ENCODE results near the gene DPEP3.

Gene DPEP3

GRCh38 chr16:67930678-67931211 is 49.6 kb downstream of the DPEP3 start:
- Histone ChIP-seq H3K36me3 (ENCODE audit: insufficient read depth, low read depth, low read length) (peaks cover 23% of the 10 kb centered on the region), H3K27me3 (ENCODE audit: insufficient read depth, low read length) (no peaks in the 10 kb centered on the region), H3K27ac (ENCODE audit: low read length) (no peak overlapping the region), H3K4me3 (ENCODE audit: low read length) (no peak overlapping the region), H3K9me3 (ENCODE audit: insufficient read depth, low read depth, low read length) (no peaks in the 10 kb centered on the region), H3K4me1 (ENCODE audit: insufficient read depth, low read length) (peaks cover 8% of the 10 kb centered on the region), H3K9ac (ENCODE audit: low read depth, low read length) (no peak overlapping the region)

DNA sequence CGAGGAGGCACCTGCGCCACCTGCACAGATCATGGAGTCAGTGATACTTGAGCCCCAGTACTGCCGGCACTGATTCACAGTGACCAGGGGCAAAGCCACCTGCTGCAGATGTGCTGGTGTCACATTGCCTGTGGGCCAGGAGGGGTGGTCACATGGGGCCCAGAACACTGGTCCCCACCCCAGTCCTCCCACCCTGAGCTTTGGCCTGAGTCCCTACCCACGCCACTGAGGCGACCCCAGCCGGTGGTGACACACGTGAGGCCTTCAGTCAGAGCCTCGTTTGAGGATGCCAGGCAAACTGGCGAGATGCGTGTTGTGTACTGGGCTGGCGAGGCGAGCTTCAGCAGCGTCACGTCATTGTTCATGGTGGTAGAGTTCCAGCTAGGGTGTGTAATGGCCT is 50.1 kb downstream of the DPEP3 start:
- Histone ChIP-seq H3K9ac (ENCODE audit: low read depth, low read length) (no peak overlapping the region), H3K27me3 (ENCODE audit: insufficient read depth, low read length) (no peaks in the 10 kb centered on the region), H3K27ac (ENCODE audit: low read length) (no peak overlapping the region), H3K4me1 (ENCODE audit: insufficient read depth, low read length) (peaks cover 8% of the 10 kb centered on the region), H3K4me3 (ENCODE audit: low read length) (no peak overlapping the region), H3K9me3 (ENCODE audit: insufficient read depth, low read depth, low read length) (no peaks in the 10 kb centered on the region), H3K36me3 (ENCODE audit: insufficient read depth, low read depth, low read length) (peaks cover 23% of the 10 kb centered on the region)

DNA sequence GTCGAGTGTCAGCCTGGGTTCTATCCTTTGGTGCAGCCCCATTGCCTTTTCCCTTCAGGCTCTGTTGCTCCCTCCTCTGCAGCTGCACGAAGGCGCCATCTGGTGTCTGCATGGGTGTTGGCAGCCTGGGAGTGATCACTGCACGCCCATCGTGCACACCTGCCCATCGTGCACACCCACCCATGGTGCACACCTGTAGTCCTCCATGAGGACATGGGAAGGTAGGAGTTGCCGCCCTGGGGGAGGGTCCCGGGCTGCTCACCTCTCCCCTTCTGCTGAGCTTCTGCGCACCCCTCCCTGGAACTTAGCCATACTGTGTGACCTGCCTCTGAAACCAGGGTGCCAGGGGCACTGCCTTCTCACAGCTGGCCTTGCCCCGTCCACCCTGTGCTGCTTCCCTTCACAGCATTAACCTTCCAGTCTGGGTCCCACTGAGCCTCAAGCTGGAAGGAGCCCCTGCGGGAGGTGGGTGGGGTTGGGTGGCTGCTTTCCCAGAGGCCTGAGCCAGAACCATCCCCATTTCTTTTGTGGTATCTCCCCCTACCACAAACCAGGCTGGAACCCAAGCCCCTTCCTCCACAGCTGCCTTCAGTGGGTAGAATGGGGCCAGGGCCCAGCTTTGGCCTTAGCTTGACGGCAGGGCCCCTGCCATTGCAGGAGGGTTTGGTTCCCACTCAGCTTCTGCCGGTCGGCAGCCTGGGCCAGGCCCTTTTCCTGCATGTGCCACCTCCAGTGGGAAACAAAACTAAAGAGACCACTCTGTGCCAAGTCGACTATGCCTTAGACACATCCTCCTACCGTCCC is 51.5 kb downstream of the DPEP3 start:
- no peak overlapping the region for H3K4me3 ChIP-seq (ENCODE audit: low read length)
- H3K9me3 ChIP-seq (ENCODE audit: insufficient read depth, low read depth, low read length), result no peaks in the 10 kb centered on the region
- no peak overlapping the region for H3K27ac ChIP-seq (ENCODE audit: low read length)
- H3K36me3 ChIP-seq (ENCODE audit: insufficient read depth, low read depth, low read length), result peaks cover 23% of the 10 kb centered on the region
- H3K27me3 ChIP-seq (ENCODE audit: insufficient read depth, low read length), result no peaks in the 10 kb centered on the region
- no peak overlapping the region for H3K9ac ChIP-seq (ENCODE audit: low read depth, low read length)
- peaks cover 5% of the 10 kb centered on the region for H3K4me1 ChIP-seq (ENCODE audit: insufficient read depth, low read length)

DNA sequence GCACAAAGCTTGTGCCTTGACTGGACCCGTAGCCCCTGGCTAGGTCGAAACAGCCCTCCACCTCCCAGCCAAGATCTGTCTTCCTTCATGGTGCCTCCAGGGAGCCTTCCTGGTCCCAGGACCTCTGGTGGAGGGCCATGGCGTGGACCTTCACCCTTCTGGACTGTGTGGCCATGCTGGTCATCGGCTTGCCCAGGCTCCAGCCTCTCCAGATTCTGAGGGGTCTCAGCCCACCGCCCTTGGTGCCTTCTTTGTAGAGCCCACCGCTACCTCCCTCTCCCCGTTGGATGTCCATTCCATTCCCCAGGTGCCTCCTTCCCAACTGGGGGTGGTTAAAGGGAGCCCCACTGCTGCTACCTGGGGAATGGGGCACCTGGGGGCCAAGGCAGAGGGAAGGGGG is 52.2 kb downstream of the DPEP3 start:
- no peaks in the 10 kb centered on the region for H3K27me3 ChIP-seq (ENCODE audit: insufficient read depth, low read length)
- no peak overlapping the region for H3K9ac ChIP-seq (ENCODE audit: low read depth, low read length)
- peaks cover 23% of the 10 kb centered on the region for H3K36me3 ChIP-seq (ENCODE audit: insufficient read depth, low read depth, low read length)
- H3K27ac ChIP-seq (ENCODE audit: low read length), result no peak overlapping the region
- H3K4me3 ChIP-seq (ENCODE audit: low read length), result no peak overlapping the region
- H3K4me1 ChIP-seq (ENCODE audit: insufficient read depth, low read length), result peaks cover 5% of the 10 kb centered on the region
- no peaks in the 10 kb centered on the region for H3K9me3 ChIP-seq (ENCODE audit: insufficient read depth, low read depth, low read length)

GRCh38 chr16:67927131-67927941 is 53.0 kb downstream of the DPEP3 start:
- H3K4me3 ChIP-seq (ENCODE audit: low read length), result no peak overlapping the region

DNA sequence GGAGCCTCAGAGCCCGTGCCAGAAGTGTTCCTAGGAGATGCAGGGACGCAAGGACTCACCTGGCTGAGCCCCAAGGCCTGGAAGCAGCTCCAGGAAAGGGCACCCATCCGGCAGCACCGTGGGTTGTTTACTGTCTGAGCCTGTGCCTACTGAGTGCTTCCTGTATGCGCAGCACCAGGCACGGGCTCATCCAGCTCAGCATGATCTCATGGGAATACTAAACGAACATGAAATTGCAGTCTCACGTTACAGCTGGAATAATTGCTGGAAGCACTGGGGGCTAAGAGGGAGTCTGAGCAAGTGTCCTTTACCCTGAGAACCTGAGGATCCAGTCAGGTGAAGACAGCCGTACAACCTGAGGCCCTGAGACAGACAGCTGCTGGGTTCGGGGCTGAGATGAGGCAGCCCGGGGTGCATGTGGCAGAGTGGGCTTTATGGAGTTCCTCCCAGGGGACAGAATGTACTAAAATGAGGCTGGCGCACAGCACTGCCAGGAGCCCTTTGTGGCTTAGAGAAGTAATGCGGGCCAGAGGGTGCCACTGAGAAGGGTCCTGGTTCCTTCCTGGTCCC is 54.0 kb downstream of the DPEP3 start:
- Histone ChIP-seq H3K4me1 (ENCODE audit: insufficient read depth, low read length) (peaks cover 5% of the 10 kb centered on the region), H3K27ac (ENCODE audit: low read length) (no peak overlapping the region), H3K4me3 (ENCODE audit: low read length) (no peak overlapping the region), H3K9ac (ENCODE audit: low read depth, low read length) (peak overlapping the region; percentile 59; the same call in 1 of the 2 replicates), H3K36me3 (ENCODE audit: insufficient read depth, low read depth, low read length) (peaks cover 23% of the 10 kb centered on the region), H3K27me3 (ENCODE audit: insufficient read depth, low read length) (no peaks in the 10 kb centered on the region), H3K9me3 (ENCODE audit: insufficient read depth, low read depth, low read length) (no peaks in the 10 kb centered on the region)

More at GRCh38 chr16:67927131-67927941, 53.0 kb downstream of the DPEP3 start:
- Histone ChIP-seq H3K9ac (ENCODE audit: low read depth, low read length) (no peak overlapping the region), H3K27ac (ENCODE audit: low read length) (no peak overlapping the region), H3K4me1 (ENCODE audit: insufficient read depth, low read length) (peaks cover 5% of the 10 kb centered on the region), H3K9me3 (ENCODE audit: insufficient read depth, low read depth, low read length) (no peaks in the 10 kb centered on the region), H3K27me3 (ENCODE audit: insufficient read depth, low read length) (no peaks in the 10 kb centered on the region), H3K36me3 (ENCODE audit: insufficient read depth, low read depth, low read length) (peaks cover 23% of the 10 kb centered on the region)

All from iPS-20b (cell line).